ELF-1 (cell line): ENCODE results near the gene EHD3.

Experiments used
- DNase-seq: peaks from one replicate; pipeline ENCODE4 v3.0.0-alpha.2; 2016; ENCODE audit warnings: low read depth, low spot score

EHD3 gene

DNA sequence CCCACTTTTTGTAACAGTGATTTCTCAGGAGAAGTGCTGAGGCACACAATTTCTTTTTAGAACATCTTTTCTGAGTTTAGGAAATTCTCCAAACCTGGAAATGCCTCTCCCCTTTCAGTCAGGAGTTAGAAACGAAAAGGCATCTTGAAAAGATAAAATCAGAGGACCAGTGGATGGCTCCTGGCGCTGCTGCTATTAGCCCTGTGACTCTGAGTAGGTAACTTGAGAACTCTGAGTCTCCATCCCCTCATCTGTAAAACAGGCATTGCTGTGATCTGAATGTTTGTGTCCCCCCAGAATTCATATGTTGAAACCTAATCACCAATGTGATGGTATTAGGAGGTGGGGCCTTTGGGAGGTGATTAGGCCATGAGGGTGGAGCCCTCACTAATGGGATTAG, 50.2 kb downstream of the EHD3 start:
- DNase-seq, result no peak

DNA sequence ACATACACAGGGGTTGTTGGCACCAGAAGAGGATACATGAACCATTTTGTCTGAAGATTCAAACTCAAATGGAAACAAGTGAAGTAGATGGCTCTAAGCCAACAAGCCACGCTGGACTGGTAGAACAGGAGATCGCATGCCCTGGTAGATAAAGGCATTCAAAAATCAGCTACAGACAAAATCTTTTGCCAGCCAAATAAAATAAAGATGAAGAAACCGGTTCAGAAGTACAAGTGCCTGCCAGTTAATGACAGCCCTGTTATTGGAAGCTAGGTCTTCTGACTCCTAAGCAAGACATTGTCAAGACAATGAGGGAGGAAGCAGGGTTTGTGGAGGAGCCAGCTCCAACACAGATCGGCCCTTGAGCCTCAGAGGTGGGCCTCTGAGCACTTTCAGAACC, 52.3 kb downstream of the EHD3 start:
- DNase-seq, result no peak

DNA sequence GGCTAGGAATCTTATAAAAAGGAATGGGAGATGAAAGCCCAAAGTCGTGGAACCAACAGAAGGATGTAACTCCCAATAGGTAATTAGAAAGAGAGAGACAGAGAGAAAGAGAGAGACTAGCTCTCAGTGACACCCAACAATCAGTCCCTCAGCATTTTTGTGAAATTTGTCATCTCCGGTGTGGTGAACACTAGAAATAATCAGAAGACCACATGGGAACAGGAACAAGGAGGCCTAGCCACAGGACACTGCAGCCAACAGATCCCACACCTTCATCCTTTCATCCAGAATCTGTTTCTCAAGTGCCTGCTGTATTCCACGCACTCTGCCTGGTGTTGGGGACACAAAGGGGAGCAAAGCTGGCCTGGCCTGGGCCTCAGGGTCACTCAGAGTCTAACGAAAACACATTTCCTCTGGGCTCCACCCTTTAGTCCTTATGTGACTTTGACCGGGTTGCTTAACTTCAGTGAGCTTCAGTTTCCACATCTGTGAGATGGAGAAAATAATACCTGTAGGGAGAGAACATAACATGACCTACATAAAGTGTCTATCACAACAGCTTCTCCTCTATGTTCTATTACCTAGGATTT, 53.1 kb downstream of the EHD3 start:
- DNase-seq, result no peak

DNA sequence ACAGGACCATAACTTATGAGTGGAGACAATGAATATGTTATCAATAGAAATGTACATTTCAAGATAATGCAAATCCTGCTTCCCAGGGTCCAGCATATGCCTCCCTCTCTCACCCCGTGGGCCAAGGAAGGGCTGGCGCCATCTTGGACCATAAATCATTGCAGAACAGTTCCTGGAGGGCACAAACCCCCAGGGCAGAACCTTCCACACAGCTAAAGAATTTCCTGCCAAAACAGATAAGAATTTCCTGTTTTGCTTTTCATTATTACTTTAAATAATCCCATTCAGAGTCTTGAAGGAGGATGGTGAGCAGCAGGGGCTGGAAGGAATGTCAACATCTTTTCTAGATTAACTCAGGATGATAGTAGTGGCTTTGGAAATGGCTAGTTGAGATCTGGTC, 53.7 kb downstream of the EHD3 start:
- DNase-seq, result peak; percentile 48

DNA sequence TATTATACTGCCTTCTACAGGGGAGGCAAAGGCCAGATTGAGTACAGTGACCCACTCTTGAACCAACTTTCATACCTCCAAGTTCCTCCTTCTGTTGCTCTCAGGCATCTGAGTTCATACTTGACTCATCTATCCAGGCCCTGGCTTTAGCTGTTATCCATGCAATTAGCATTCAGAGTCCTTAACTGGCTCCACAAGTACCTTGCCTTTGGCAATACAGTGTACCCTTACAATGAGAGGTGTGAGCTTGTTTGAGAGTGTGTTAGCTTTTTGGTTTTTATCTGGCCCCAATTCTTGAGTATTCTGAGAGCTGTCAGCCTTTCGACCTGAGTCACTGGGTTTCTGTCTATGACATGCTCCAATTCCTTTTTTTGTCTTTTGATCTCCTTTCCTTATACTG, 60.2 kb downstream of the EHD3 start:
- DNase-seq, result no peak

DNA sequence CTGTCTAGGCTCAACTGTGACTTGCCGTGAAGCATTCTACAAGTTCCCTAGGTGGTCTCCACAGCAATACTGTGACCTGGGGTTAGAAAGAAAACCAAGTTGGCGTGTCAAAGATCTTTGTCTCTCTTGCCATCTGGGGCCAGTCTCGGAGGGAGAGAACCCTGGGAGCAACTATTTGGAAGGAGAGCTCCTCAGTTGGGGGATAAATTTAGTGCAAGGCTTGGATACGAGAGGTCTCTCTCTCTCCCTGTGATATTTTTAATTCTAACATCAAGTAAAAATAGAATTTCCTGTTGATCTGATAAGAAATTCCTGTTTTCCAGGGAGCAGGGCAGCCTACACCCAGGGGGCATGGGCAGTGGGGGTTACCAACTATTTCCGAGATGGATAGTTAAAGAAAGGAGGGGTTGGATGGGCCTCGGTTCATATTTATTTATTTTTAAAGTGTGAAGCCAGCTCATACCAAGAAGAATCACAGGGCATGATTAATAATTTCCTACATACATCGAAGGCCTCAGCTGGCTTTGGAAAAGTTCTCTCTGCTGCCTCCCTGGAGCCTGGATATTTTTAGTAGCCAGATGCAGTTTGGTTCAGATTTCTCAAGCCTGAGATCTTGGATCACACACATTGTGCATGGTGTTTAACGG, 62.8 kb downstream of the EHD3 start:
- DNase-seq, result no peak

DNA sequence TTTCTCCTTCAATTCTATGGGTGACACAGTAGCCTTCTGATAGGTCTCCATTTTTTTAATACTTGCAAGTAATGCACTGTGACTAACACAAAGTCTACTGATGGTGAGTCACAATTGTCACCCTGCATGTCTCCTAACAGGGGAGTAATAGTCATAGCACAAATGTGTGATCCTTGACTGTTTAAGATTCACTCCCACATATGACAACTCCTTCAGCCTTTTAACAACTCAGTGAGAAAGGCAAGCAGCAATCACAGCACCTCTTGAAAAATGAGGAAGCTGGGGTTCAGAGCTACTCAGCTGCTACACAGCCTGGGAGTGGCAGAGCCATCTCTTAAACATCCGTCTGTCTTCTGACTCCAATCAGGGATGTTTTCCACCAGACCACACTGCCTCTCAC, 63.8 kb downstream of the EHD3 start:
- no peak for DNase-seq

DNA sequence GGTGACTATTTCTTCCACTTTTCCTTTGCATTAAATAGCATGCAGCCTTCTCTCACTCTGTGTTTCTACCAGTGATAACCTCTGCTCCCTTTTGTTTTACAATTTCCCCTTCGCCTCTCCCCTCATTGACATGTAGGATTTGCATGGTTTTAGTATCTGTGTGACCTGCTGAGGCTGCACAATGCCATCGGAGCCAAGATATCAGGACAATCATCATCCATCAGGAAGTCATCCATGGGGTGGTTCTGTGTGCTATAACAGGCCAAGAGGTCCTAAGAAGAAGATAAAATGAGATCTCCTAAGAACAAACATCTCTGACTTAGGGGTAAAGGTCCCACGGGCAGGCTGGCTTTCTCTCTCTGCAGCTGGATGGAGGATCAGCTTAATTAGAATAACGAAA, 65.6 kb downstream of the EHD3 start:
- DNase-seq, result no peak

DNA sequence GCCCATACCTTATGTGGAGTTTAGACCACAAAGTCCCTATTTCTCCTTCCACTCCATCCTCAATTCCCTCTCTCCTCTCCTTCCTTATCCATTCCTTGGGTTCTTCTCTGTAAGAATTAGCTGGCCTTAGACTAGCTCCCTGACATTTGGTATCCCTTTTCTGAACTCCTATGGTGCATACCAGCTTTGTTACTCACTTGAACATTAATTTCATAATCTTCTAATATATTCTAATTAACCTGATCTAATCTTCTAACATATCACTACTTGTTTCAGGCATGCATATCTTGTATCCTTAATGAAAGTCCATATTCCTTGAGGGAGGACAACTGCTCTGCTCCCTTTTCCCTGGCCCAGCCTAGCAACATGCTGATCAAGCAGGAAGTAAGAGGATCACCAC, 66.4 kb downstream of the EHD3 start:
- no peak for DNase-seq

DNA sequence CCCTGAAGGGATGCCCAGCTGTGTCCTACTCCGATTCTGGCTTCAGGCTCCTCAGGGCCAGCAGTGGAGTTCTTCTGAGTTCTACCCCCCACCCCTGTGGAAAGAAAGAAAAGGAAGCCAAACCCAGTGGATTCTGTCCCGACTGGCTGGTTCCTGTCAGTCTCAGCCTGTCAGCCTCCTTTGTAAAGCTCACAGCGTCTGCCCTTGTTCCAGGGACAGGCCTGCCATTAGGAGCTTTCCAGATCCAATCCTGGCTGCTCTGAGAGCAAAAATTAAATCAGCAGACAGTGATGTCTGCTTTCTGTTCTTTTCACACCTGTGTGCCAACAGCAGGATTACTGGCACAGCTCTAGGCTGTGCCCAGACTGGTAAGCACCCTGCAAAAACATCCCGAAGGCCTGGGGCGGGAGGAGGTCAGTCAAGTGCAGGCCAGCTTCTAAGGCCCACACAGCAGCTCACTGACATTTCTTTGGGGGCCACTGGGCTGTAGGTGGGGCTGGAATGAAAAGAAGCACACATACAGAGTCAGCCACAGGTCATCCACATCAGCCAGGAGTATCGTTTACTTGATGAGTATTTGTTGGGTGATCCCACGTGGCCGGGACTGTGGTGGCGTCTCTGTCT, 69.1 kb downstream of the EHD3 start:
- no peak for DNase-seq

DNA sequence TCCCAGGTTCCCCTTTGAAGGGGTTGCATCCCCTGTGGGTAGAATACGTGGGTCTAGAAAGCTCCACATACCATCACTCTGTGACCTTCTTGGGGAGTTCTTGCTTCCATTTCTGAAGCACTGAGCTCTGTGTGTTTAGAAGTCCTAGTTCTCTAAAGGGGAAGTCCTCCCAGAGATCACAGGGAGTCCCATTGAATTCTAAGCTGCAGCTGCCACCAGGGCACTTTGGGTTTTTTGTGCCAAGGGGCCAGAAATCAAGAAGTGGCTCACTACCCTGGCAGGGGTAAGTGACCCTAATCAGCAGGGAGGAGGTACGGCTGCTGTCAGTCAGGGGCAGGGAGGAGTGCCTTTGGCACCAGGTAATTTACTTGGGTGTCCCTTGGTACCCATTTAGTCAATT, 70.9 kb downstream of the EHD3 start:
- no peak for DNase-seq

DNA sequence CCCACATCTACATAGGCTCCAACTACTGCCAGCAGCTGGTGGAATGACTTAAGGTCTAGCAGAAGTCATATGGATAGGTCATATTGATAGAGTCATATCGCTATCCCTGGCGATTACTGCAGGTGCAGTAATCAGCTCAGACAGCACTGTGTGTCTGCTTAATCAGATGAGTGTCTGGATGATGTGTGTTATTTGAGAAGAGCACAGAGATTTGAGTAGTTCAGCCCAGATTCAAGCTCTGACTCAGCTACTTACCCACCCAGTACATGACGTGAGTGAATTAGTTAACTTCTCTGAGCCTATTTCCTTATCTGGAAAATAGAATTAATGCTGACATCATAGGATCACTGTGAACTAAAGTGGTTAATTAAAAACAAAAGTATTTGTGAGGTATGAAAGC, 78.9 kb downstream of the EHD3 start:
- no peak for DNase-seq

DNA sequence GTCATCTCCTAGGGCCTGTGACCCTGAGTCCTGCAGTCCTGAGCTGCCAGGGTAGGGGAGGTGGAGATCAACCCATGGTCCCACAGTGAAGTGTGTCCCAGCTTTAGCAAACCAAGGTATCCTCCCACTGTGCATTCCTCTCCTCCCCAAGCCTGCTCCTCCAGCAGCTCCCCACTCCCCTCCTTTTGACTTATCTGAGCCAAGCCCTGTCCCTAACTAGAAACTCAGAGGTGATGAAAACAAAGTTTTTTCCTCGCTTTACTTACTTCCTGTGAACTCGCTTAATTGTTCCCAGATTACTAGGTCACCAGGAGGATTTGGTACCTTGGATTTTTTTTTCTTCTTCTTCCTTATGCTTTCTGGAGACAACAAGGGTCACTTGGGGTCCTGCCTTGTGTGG, 80.8 kb downstream of the EHD3 start:
- DNase-seq, result no peak

DNA sequence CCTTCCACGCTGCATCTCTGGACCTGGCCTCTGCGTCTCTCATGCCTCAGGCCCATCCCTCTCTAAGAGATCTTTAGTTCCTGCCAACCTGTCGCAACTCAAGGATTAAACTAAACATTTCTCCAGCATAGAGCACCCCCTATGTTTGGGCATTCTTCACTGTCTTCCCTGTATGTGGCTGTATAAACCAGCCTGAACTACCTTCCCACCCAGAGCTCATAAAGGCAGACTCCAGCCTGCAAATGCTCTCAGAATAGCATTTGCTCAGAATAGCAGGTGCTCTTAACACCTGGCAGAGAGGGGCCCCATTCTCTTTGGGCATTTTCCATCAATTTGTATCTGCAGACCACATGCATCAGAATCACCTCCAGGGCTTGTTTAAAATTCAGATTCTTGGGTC, 83.4 kb downstream of the EHD3 start:
- no peak for DNase-seq

DNA sequence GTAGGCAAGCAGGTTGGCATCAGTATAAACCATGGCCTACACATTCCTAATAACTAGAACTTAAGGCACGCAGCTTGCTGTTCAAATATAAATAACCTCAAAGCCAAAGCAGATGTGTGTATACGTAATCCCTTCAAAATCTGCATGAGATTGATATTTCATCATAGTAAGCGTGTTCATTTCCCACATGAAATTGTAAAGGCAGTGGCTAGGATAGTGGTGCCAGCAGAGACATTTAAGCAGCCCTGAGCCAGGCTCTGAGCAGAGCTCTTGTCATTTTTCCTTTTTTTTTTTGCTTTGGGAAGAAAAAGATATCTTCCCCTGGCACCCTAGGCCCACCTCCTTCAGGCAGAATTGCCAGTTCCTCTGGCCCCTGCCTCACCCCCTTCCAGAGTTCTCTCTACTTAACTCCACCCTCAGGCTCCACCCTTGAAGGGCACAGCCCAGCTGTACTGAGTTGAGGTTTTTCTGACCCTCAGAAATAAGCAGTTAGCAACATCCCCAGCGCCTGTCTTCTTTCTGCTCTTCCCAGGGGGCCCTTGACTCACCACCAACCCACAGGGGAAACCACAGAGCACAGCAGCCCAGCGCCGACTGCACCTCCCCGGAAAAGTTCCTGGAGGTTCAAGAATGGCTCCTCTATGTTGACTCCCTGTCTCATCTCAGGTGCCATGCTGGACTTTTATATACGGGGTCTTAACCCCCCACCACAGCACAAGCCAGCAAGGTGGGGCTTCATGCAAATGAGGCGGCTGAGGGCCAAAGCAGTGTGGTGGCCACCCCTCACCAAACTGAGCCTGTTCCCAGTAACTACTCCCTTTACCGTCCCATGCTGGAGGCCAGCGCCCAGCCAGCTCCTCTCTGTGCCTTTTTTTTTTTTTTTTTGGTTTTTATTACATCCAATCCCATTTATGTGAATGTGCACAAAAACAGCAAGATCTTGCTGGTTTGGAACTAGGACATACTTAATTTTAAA, 84.7 kb downstream of the EHD3 start:
- no peak for DNase-seq
